Mesodermal cell (in vitro differentiated cells): ENCODE results near the gene TPP2.

Source experiments
- H3K27ac ChIP-seq: 2 replicates; pipeline ENCODE4 v1.7.0; 2013; ENCODE audit warnings: mild to moderate bottlenecking, low read depth, low read length, moderate library complexity; ENCODE audit not compliant: severe bottlenecking
- H3K36me3 ChIP-seq: 2 replicates; pipeline ENCODE4 v1.7.1; 2013; ENCODE audit warnings: mild to moderate bottlenecking, low read length, moderate library complexity; ENCODE audit not compliant: control insufficient read depth, insufficient read depth
- H3K4me1 ChIP-seq: one replicate; pipeline ENCODE4 v1.7.1; 2013; ENCODE audit warnings: mild to moderate bottlenecking, low read length; ENCODE audit not compliant: insufficient read depth, control insufficient read depth, poor library complexity, severe bottlenecking
- H3K4me3 ChIP-seq: 2 replicates; pipeline ENCODE4 v1.7.0; 2013; ENCODE audit warnings: low read length, control low read depth, mild to moderate bottlenecking; ENCODE audit not compliant: insufficient read depth, poor library complexity, severe bottlenecking; ENCODE audit errors: extremely low read depth
- H3K9me3 ChIP-seq: 2 replicates; pipeline ENCODE4 v1.7.1; 2013; ENCODE audit warnings: mild to moderate bottlenecking, low read length, moderate library complexity; ENCODE audit not compliant: control insufficient read depth
- WGBS, 2 experiments: methylation state at CpG; one replicate each; pipeline ENCODE4 v1.1.5; 2013; ENCODE audit warnings: missing lambda C conversion rate in 2 of 2; ENCODE audit not compliant: insufficient coverage in 2 of 2; 5-methylcytosine and 5-hydroxymethylcytosine counted together

The TPP2 gene

GRCh38 chr13:102628559-102628958 lies 31.8 kb downstream of the TPP2 start:
- H3K4me3 ChIP-seq: no peak overlapping the region
- H3K27ac ChIP-seq: no peak overlapping the region
- H3K9me3 ChIP-seq: no peaks in the 10 kb centered on the region
- WGBS, 2 experiments: 95 to 96% methylated on average over 3 to 4 of the region's 4 CpGs
- no peaks in the 10 kb centered on the region for H3K4me1 ChIP-seq
- H3K36me3 ChIP-seq: peaks cover 83% of the 10 kb centered on the region

GRCh38 chr13:102631198-102631597 lies 34.4 kb downstream of the TPP2 start:
- H3K36me3 ChIP-seq: peaks cover 91% of the 10 kb centered on the region
- no peak overlapping the region for H3K27ac ChIP-seq
- no peak overlapping the region for H3K4me3 ChIP-seq
- 100% methylated on average over 1 of the region's 2 CpGs; no CpG with 5 or more reads in 1 of the 2 experiments for WGBS, 2 experiments
- H3K4me1 ChIP-seq: no peaks in the 10 kb centered on the region
- no peaks in the 10 kb centered on the region for H3K9me3 ChIP-seq

GRCh38 chr13:102638741-102639140 lies 42.0 kb downstream of the TPP2 start:
- Histone ChIP-seq H3K36me3 (peaks cover 89% of the 10 kb centered on the region), H3K9me3 (no peaks in the 10 kb centered on the region), H3K4me1 (no peaks in the 10 kb centered on the region), H3K4me3 (no peak overlapping the region), H3K27ac (no peak overlapping the region)
- WGBS, 2 experiments: 100% methylated on average over 1 to 2 of the region's 3 CpGs

GRCh38 chr13:102642029-102642428 lies 45.2 kb downstream of the TPP2 start:
- Histone ChIP-seq H3K4me1 (no peaks in the 10 kb centered on the region), H3K36me3 (peaks cover 89% of the 10 kb centered on the region), H3K9me3 (no peaks in the 10 kb centered on the region), H3K27ac (no peak overlapping the region), H3K4me3 (no peak overlapping the region)
- WGBS, 2 experiments: 67% methylated on average over 3 of the region's 4 CpGs; no CpG with 5 or more reads in 1 of the 2 experiments

- no peak overlapping the region for H3K4me3 ChIP-seq
- WGBS, 2 experiments: 94 to 98% methylated on average over 5 to 6 of the region's 6 CpGs
- H3K4me1 ChIP-seq: no peaks in the 10 kb centered on the region
- H3K27ac ChIP-seq: no peak overlapping the region
- H3K9me3 ChIP-seq: no peaks in the 10 kb centered on the region
- H3K36me3 ChIP-seq: peaks cover 89% of the 10 kb centered on the region
These were observed 45.7 kb downstream of the TPP2 start for GRCh38 chr13:102642475-102642874.

GRCh38 chr13:102643656-102644055 lies 46.9 kb downstream of the TPP2 start:
- Histone ChIP-seq H3K27ac (no peak overlapping the region), H3K36me3 (peaks cover 88% of the 10 kb centered on the region), H3K4me1 (no peaks in the 10 kb centered on the region), H3K4me3 (no peak overlapping the region), H3K9me3 (no peaks in the 10 kb centered on the region)
- no CpG with 5 or more reads among the region's 1 CpG for WGBS, 2 experiments

- no peak overlapping the region for H3K4me3 ChIP-seq
- H3K4me1 ChIP-seq: no peaks in the 10 kb centered on the region
- H3K36me3 ChIP-seq: peaks cover 86% of the 10 kb centered on the region
- H3K9me3 ChIP-seq: no peaks in the 10 kb centered on the region
- WGBS, 2 experiments: no CpG with 5 or more reads among the region's 1 CpG
- no peak overlapping the region for H3K27ac ChIP-seq
These were observed 48.9 kb downstream of the TPP2 start for GRCh38 chr13:102645701-102646100.

- H3K9me3 ChIP-seq: no peaks in the 10 kb centered on the region
- H3K36me3 ChIP-seq: peaks cover 64% of the 10 kb centered on the region
- no peak overlapping the region for H3K4me3 ChIP-seq
- H3K4me1 ChIP-seq: no peaks in the 10 kb centered on the region
- no peak overlapping the region for H3K27ac ChIP-seq
- WGBS, 2 experiments: 93 to 100% methylated on average over 1 to 2 of the region's 3 CpGs
These were observed 51.3 kb downstream of the TPP2 start for GRCh38 chr13:102648046-102648445.

- H3K4me1 ChIP-seq: no peaks in the 10 kb centered on the region
- no peaks in the 10 kb centered on the region for H3K9me3 ChIP-seq
- WGBS, 2 experiments: 100% methylated on average over 2 of the region's 3 CpGs
- peaks cover 52% of the 10 kb centered on the region for H3K36me3 ChIP-seq
- no peak overlapping the region for H3K4me3 ChIP-seq
- no peak overlapping the region for H3K27ac ChIP-seq
These were observed 53.7 kb downstream of the TPP2 start for GRCh38 chr13:102650444-102650843.

- Histone ChIP-seq H3K27ac (no peak overlapping the region), H3K36me3 (peaks cover 51% of the 10 kb centered on the region), H3K4me3 (no peak overlapping the region), H3K4me1 (no peaks in the 10 kb centered on the region), H3K9me3 (no peaks in the 10 kb centered on the region)
These were observed 54.6 kb downstream of the TPP2 start for GRCh38 chr13:102651392-102651791.

GRCh38 chr13:102651892-102652291 lies 55.1 kb downstream of the TPP2 start:
- WGBS, 2 experiments: 90 to 100% methylated on average over 4 to 5 of the region's 5 CpGs

More at GRCh38 chr13:102651892-102652291, 55.1 kb downstream of the TPP2 start:
- Histone ChIP-seq H3K27ac (no peak overlapping the region), H3K4me3 (no peak overlapping the region), H3K9me3 (no peaks in the 10 kb centered on the region), H3K4me1 (no peaks in the 10 kb centered on the region), H3K36me3 (peaks cover 53% of the 10 kb centered on the region)
